PC-3 (cell line): ENCODE data around the gene ATG5. TPM values are rescaled to one million over a fixed set of nuclear protein-coding genes. Genes with fewer than 3 reads are reported as not detected.

ENCODE experiments used
- ATAC-seq: fragments of 200-7000 bp; cut with Tn5 transposase; 2 replicates; pipeline ENCODE4 v1.9.1; 2020; ENCODE audit warnings: mild to moderate bottlenecking, moderate library complexity
- BruUV-seq: library from RNA; stranded (reverse); fragments of 400-500 nt; replicated peaks from 2 replicates; lab custom pipeline; 2021; lab: Mats Ljungman, UMichigan
- CTCF ChIA-PET: fragments of 300-600 bp; sonication (Branson Sonifier 250); formaldehyde crosslinking; loops from one replicate; lab custom pipeline; 2022; ENCODE audit warnings: antibody characterized with exemption; lab: Charles Lee
- POLR2A ChIA-PET: fragments of 300-600 bp; sonication (Branson Sonifier 250); formaldehyde crosslinking; loops from one replicate; lab custom pipeline; 2022; ENCODE audit warnings: antibody characterized with exemption; ENCODE audit not compliant: unreplicated experiment; lab: Charles Lee
- DNase-seq: peaks from one replicate; pipeline ENCODE4 v3.0.0-alpha.2; 2015
- H2AFZ ChIP-seq: fragments of 300-600 bp; sonication (generic); 2 replicates; pipeline ENCODE4 v1.6.0; 2016; ENCODE audit warnings: antibody characterized with exemption, low read length
- H3F3A ChIP-seq: fragments of 300-600 bp; sonication (generic); one replicate; pipeline ENCODE4 v1.6.0; 2017; ENCODE audit warnings: antibody characterized with exemption, low read length, control low read depth, mild to moderate bottlenecking; ENCODE audit not compliant: unreplicated experiment
- H3K27ac ChIP-seq: fragments of 300-600 bp; sonication (generic); 2 replicates; pipeline ENCODE4 v1.5.1; 2016; ENCODE audit warnings: mild to moderate bottlenecking, low read length
- H3K27me3 ChIP-seq: fragments of 300-600 bp; sonication (generic); 2 replicates; pipeline ENCODE4 v1.6.1; 2016; ENCODE audit warnings: low read length, mixed read lengths
- H3K36me3 ChIP-seq: fragments of 300-600 bp; sonication (generic); 2 replicates; pipeline ENCODE4 v1.6.1; 2016; ENCODE audit warnings: low read depth, mixed run types, low read length, mixed read lengths
- H3K4me1 ChIP-seq: fragments of 300-600 bp; sonication (generic); 2 replicates; pipeline ENCODE4 v1.5.1; 2016; ENCODE audit warnings: low read length; ENCODE audit not compliant: insufficient read depth
- H3K4me2 ChIP-seq: fragments of 300-600 bp; sonication (generic); 2 replicates; pipeline ENCODE4 v1.6.0; 2016; ENCODE audit warnings: low read length
- H3K4me3 ChIP-seq: fragments of 300-600 bp; sonication (generic); 2 replicates; pipeline ENCODE4 v1.5.1; 2016; ENCODE audit warnings: mild to moderate bottlenecking, low read length, mixed read lengths
- H3K79me2 ChIP-seq: fragments of 300-600 bp; sonication (generic); 2 replicates; pipeline ENCODE4 v1.6.1; 2017; ENCODE audit warnings: low read length, mixed read lengths
- H3K9ac ChIP-seq: fragments of 300-600 bp; sonication (generic); 2 replicates; pipeline ENCODE4 v1.6.0; 2016; ENCODE audit warnings: mild to moderate bottlenecking, low read length
- H3K9me2 ChIP-seq: fragments of 300-600 bp; sonication (generic); replicated peaks from 2 replicates; pipeline ENCODE4 v1.6.1; 2016; ENCODE audit warnings: mixed run types, low read length, mixed read lengths
- H3K9me3 ChIP-seq: fragments of 300-600 bp; sonication (generic); 2 replicates; pipeline ENCODE4 v1.6.1; 2016; ENCODE audit warnings: low read length, mixed read lengths
- H4K20me1 ChIP-seq: fragments of 300-600 bp; sonication (generic); 2 replicates; pipeline ENCODE4 v1.6.1; 2016; ENCODE audit warnings: low read length, mixed read lengths
- CTCF ChIP-seq: fragments of 300-600 bp; sonication (generic); conservative IDR thresholded peaks from 2 replicates; pipeline ENCODE4 v1.5.1; 2017; ENCODE audit warnings: antibody characterized with exemption, low read depth, mild to moderate bottlenecking, low read length
- EZH2 ChIP-seq: fragments of 300-600 bp; sonication (generic); IDR thresholded peaks from one replicate; pipeline ENCODE4 v1.6.1; 2017; ENCODE audit warnings: antibody characterized with exemption, mild to moderate bottlenecking, low read length; ENCODE audit not compliant: unreplicated experiment
- EZH2phosphoT487 ChIP-seq: fragments of 300-600 bp; sonication (generic); IDR thresholded peaks from 2 replicates; pipeline ENCODE4 v1.6.1; 2018; ENCODE audit warnings: mild to moderate bottlenecking, antibody characterized with exemption, low read length, borderline replicate concordance
- intact Hi-C: fragments of 100-400 bp; cut with micrococcal nuclease; formaldehyde crosslinking; loops from 2 replicates; pipeline ENCODE4 v1.9.0; 2023
- total RNA-seq: library from RNA; depleted of rRNA; stranded (reverse); fragments of >200 nt; gene quantifications from 2 replicates; pipeline ENCODE4 v1.2.3, GENCODE V29; 2014

The ATG5 gene
- total RNA-seq, 1 experiment from 2014 or later = 38.8 TPM

- no peak for TF ChIP-seq EZH2phosphoT487
- TF ChIP-seq EZH2 = no peak
- no peak for TF ChIP-seq CTCF
- POLR2A ChIA-PET = no interaction called here
- Histone ChIP-seq H3K27ac (no peak overlapping the region), H3F3A (no peaks in the 10 kb centered on the region), H3K4me3 (no peak overlapping the region), H3K9me3 (no peaks in the 10 kb centered on the region), H3K4me1 (peaks cover 12% of the 10 kb centered on the region), H3K79me2 (0 out of 2 replicates have a peak, but pooled peaks cover 5% of the 10 kb centered on the region), H3K9ac (no peak overlapping the region), H3K36me3 (peaks cover 3% of the 10 kb centered on the region; the same call in 1 of the 2 replicates), H3K9me2 (no peaks in the 10 kb centered on the region), H3K4me2 (no peak overlapping the region), H4K20me1 (no peaks in the 10 kb centered on the region), H3K27me3 (no peaks in the 10 kb centered on the region), H2AFZ (no peak overlapping the region)
- intact Hi-C loops = no loop called here
- ATAC-seq (no peak), DNase-seq (no peak)
- CTCF ChIA-PET = no interaction called here
- no TSS peak for BruUV-seq
Observed at GRCh38 chr6:106244931-106245330, 80.6 kb downstream of the ATG5 start.

- Histone ChIP-seq H3K9me2 (no peaks in the 10 kb centered on the region), H4K20me1 (no peaks in the 10 kb centered on the region), H3K36me3 (peaks cover 3% of the 10 kb centered on the region; the same call in 1 of the 2 replicates), H3K9me3 (no peaks in the 10 kb centered on the region), H3K27ac (no peak overlapping the region), H3K79me2 (0 out of 2 replicates have a peak, but pooled peaks cover 4% of the 10 kb centered on the region), H3K4me3 (no peak overlapping the region), H3K9ac (no peak overlapping the region), H3F3A (no peaks in the 10 kb centered on the region), H3K4me2 (no peak overlapping the region), H3K4me1 (peaks cover 12% of the 10 kb centered on the region), H3K27me3 (no peaks in the 10 kb centered on the region), H2AFZ (no peak overlapping the region)
- ATAC-seq (no peak), DNase-seq (no peak)
- CTCF ChIA-PET = no interaction called here
- intact Hi-C loops = no loop called here
- no TSS peak for BruUV-seq
- TF ChIP-seq CTCF = no peak
- TF ChIP-seq EZH2 = no peak
- no peak for TF ChIP-seq EZH2phosphoT487
- POLR2A ChIA-PET = no interaction called here
Observed at GRCh38 chr6:106244521-106244920, 81.0 kb downstream of the ATG5 start.

GRCh38 chr6:106243261-106243660, 82.3 kb downstream of the ATG5 start:
- no peak overlapping the region for H3K4me3 ChIP-seq
- POLR2A ChIA-PET = no interaction called here
- H3K79me2 ChIP-seq = 0 out of 2 replicates have a peak, but pooled peaks cover 6% of the 10 kb centered on the region
- BruUV-seq = no TSS peak
- intact Hi-C loops = no loop called here
- peaks cover 12% of the 10 kb centered on the region for H3K4me1 ChIP-seq
- no peaks in the 10 kb centered on the region for H4K20me1 ChIP-seq
- no peaks in the 10 kb centered on the region for H3K9me3 ChIP-seq
- CTCF ChIA-PET = no interaction called here
- no peaks in the 10 kb centered on the region for H3K27me3 ChIP-seq
- no peak overlapping the region for H3K4me2 ChIP-seq
- no peak for DNase-seq
- ATAC-seq = no peak
- no peaks in the 10 kb centered on the region for H3F3A ChIP-seq
- no peak overlapping the region for H3K27ac ChIP-seq
- no peak overlapping the region for H3K9ac ChIP-seq
- H2AFZ ChIP-seq = no peak overlapping the region
- H3K36me3 ChIP-seq = peaks cover 3% of the 10 kb centered on the region; the same call in 1 of the 2 replicates
- H3K9me2 ChIP-seq = no peaks in the 10 kb centered on the region
- TF ChIP-seq EZH2phosphoT487 (no peak), CTCF (no peak), EZH2 (no peak)
